ENCODE results near the gene NGEF.

Gene NGEF

DNA sequence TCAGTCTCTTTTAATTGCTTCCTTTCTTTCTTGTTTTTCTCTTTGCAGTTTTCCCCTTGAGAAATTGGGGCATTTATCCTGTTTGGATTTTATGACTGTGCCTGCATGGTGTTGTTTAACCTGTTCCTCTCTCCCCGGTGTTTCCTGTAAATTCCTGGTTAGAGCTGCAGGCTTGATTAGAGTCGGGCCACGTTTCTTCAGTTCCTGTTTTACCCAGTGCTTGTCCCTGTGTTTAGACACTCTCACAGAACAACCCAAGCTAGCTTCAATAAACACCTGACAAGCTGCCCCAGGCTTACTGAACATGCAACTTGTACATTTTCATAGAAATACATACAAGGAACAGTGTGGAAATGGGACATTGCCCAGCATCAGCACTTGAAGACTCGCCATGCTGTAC, 53.9 kb downstream of the NGEF start:
- no peak for DNase-seq

DNA sequence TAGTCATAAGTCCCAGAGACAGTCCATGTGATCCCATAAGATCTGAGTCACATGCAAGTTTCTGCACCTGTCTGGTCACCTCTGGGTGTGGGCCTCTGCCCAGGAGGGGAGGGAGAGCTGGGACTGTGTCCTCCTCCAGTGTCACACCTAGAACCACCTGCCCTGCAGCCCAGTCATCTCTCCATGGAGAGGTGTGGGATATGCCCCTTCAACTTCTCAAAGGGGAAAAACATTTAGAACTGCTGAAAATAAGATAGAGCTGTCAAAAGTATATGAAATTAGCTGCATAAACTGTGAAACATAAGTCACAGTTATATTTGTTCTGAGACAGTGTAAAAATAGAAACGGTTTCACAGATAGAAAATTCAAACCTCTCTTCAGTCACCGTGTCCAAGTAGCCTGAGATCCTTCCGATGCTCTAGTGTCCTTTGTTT, 55.4 kb downstream of the NGEF start:
- no peak for DNase-seq

DNA sequence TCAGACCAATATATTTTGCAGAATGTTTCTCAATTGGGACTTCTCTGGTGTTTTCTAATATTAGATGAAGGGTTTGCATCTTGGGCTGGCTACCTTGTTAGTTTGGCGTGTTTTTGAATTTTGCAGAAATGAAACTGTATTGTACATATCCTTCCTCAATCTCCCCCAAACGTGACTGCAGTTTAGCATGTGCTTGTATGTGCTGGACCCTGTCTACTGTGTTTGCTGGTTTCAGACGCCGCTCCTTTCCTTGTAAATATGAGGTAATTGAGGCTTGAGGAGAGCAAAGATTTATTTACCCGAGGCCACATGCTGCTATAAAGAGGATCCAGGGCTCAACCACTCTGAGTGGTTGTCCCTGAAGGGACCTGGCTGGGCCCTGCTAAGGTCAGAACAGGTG, 57.2 kb downstream of the NGEF start:
- no peak for DNase-seq

GRCh38 chr2:232954691-232955090, 58.4 kb downstream of the NGEF start:
- DNase-seq, result no peak

DNA sequence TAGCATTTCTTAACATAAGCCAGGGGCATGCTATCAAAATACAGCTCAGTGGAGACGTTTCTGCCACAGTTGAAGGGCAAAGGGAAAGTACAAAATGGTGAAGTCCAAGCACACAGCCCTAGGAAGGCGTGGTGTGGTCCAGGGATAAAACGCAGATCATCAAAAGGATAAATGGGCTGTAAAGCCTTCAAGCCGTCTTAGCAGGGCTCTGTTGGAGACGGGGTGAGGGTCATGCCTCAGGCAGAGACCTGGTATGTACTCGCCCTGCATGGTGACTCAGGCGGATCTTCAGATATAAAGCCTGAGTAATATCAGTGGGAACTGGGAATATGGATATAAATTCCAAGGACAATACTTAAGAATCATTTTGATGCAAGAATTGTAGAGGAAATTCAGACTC, 61.2 kb downstream of the NGEF start:
- no peak for DNase-seq

DNA sequence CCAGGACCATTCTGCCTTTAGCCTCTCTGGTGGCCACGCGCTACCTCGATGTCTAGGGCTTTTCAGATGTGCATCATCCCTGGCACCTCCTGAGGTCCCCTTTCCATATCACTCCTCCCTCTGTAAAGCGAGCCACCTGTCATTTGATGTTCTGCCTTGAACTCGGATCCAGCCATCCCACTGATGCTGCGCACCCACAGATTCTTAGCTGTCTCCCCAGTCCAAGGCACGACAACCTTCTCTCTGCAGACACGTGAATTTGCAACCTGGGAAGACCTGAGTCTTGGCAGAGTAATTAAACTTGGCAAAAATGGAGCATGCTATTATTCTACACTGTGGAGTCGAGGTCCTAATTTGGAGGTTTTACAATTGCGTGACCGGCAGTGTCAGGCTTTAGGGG, 61.9 kb downstream of the NGEF start:
- no peak for DNase-seq

DNA sequence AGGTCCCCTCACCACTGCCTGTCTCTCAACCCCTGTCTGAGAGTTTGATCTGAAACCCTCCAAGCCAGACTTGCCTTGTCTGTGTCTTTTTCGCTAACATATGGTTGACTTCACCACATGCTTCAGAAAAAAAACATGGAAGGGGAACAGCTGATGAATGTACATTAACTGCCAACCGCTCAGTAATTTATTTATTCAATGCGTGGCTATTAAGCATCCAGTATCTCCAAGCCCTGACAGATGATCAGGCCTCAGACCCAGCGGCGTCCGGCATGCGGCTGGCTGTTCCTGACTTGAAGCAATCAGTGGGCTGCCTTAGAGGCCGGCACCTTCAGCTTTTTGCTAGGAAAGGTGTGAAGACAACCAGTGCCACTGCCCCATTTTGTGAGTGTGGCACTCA, 62.3 kb downstream of the NGEF start:
- DNase-seq, result no peak

DNA sequence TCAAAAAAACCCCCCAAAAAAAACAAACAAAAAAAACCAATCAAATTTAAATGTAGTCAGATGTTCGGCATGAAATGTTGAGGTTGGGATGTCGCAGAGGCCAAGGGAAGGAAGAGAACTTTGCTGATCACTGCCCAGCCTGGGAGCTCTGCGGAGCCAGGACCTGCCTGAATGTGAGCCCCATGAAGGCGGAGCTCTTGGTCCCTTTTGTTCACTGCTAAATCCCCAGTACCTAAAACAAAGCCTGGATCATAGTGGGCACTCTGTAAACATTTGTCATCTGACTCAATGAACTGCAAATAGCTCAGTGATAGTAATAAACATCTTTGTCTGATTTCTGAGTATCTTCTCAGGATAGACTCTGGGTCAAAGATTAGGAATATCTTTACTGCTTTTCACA, 64.0 kb downstream of the NGEF start:
- no peak for DNase-seq

DNA sequence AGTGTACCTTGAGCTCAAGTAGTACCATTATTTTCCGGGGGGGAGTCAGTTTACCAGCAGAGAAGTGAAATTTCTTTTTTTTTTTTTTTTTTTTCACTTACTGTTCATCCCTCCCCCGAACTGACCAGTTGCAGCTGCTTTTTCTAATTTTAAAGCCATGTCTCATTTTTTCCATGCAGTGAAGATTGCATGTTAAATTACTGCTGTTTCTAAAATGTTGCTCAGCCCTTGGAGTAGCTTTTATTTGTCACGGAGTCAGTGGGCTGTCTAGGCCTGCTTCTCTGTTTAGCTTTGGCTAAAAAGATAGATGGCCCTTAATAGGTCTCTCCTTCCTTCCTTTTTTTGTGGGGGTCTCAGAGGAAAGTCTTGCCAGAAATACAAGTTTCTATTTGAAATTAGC, 70.2 kb downstream of the NGEF start:
- DNase-seq, result no peak

GRCh38 chr2:232941912-232942594, 71.0 kb downstream of the NGEF start:
- DNase-seq, result no peak

GRCh38 chr2:232941400-232941799, 71.7 kb downstream of the NGEF start:
- DNase-seq, result no peak

DNA sequence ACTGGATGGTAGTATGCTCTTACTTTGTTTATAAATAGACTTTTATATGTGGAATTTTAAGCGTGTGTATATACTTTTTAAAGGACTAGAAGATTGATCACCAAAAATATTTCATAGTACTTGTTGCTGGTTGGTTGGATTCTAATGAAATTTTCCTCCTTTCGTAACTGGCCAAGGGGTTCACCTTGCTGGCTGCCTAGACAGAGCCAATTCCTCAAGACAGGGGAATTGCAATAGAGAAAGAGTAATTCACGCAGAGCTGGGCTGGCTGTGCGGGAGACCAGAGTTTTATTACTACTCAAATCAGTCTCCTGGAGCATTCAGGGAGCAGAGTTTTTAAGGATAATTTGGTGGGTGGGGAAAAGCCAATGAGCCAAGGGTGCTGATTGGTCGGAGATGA, 72.3 kb downstream of the NGEF start:
- no peak for DNase-seq

DNA sequence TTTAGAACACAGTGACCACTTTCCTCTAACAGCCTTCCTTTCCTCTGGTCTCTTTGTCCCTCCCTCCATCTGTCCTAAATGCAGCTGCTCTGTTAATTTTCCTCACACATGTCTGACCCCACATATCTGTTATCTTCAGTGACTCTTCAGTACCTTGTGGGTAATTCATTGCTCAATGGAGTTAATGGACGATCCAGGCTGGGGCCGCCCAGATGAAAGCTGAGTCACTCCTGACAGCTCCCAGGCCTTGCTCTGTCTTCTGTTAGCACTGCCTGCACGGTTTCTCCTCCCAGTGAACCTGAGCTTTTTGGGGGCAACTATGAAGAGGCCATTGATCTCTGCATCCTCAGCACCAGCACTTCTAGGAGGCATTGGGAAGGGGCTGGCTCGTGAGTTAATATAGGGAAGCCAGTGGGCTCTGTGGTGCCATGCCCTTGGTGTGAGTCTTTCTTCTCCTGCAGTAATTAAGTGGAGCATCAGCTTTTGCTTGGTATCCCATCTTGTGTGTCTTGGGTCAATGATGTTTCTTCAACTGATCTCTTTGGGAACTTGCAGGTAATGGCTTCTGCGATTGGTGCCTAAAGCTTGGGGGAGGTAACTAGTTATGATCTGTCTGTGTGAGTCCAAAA, 75.7 kb downstream of the NGEF start:
- DNase-seq, result no peak

DNA sequence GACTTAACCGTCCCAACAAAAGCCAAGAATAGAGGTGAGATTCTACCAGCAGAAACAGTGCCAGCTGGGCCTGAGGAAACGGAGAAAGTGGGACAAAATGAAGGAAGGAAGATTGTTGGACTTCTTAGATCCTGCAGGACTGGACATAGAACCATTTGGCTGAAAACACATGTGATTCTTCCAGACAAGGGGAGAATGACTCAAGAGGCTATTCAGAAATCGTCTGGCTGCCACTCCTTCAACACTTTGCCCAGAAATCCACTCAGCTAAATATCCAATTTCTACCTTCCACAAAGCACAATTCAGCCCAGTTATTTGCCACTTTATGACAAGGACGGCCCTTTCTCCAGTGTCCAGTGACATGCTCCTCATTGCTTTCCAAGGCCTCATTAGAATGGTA, 81.4 kb downstream of the NGEF start:
- no peak for DNase-seq

GRCh38 chr2:232930059-232930400, 83.0 kb downstream of the NGEF start:
- no peak for DNase-seq

GRCh38 chr2:232929303-232930058, 83.6 kb downstream of the NGEF start:
- no peak for DNase-seq

DNA sequence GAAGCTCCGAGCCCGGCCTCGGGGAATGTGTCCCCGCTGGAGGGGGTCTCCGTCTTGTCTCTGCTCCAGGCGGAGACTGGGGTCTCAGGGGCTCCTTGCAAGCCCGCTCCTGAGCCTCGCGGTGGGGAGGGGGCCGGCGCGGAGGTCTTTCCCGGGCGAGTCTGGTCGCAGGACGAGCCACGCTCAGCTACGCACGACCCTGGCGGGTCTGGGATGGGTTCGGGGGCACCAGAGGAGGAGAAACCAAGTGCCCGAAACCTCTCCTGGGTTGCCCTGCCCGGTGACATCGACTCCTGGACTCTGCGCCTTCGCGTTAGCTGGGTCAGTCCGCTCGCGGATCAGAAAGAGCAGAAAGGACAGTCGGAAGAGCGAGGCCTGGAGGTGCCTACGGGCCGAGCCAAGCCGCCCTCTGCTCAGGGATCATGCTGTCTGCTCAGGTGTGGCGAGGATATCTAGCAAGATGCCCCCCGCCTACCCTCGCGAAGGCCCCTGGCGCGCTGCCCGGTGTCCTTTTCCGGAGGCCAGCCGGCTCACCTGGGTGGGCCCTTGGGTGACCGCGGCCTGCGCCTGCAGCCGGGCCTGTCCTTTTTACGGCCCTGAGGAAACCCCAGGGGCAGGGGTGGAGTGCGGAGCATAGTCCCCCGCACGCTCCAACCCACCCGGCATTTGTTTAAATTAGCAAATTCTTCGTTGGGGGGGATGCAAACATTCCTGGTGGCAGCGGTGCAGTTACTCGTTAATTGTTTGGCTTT, 84.3 kb downstream of the NGEF start:
- no peak for DNase-seq

DNA sequence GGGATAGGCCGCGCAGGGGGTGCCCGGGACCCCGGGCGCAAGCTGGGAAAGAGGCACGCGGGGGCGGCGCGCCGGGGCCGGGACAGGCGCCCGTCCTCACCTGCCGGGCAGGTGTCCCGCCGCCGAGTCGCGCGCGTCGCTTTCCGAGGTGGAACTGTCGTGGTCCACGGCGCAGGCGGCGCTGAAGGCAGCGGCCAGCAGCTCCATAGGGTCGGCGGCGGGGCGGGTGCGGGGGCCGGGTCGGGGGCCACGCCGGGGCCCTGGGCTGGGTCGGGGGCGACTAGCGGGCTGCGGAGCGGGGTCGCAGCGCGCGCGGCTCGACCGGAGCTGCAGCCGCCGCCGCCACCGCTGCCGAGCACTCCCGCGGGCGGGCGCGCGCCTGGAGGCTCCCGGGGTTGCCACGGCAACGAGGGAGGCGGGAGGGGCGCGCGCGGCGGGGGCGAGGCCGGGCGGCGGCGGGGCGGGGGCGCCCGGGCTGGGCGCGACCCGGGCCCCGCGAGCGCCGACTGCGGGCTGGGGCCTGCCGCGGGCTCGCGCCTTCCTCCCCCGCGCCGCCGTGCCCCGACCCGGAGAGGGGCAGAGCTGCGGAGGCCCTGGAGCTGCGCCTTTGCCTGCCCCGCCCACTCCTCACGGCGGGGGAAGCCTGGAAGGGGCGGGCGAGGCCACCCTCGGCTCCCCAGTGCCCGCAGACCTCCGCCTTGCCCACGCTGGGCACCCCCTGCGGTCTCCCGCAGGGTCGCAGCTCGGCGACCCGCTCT, 85.1 kb downstream of the NGEF start:
- DNase-seq, result peak; percentile 15

- DNase-seq, result no peak
Measured at GRCh38 chr2:232927032-232927792, 85.8 kb downstream of the NGEF start.

GRCh38 chr2:232926431-232926939, 86.6 kb downstream of the NGEF start:
- no peak for DNase-seq

DNA sequence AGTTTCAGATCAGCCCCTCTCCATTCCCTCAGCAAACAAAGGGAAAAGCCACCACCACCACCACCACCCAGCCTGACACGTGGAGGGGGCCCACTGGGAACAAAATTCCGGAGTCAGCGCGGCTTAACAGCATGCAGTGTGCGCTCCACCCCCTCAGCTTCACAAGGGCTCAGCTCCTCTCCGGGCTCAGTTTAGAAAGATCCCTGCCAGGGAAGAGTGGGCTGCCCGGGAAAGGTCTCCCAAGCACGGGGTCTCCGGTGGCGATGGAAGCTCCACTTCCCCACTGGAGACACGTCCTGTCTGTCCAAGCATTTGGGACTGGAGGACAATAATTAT, 87.3 kb downstream of the NGEF start:
- no peak for DNase-seq

All from NCI-H774 (cell line).